IPS DF 4.7 (cell line): ENCODE measurements around the gene ANO10.
"Not testable (repeated sequence)": the region's sequence is repeated elsewhere in the genome, so short reads cannot be mapped to it uniquely, and the experiment has no call there.

ENCODE experiments used
- DNase-seq: peaks from one replicate; pipeline ENCODE4 v3.0.0-alpha.2; 2013; ENCODE audit warnings: low spot score; ENCODE audit errors: extremely low read depth

ANO10 gene

DNA sequence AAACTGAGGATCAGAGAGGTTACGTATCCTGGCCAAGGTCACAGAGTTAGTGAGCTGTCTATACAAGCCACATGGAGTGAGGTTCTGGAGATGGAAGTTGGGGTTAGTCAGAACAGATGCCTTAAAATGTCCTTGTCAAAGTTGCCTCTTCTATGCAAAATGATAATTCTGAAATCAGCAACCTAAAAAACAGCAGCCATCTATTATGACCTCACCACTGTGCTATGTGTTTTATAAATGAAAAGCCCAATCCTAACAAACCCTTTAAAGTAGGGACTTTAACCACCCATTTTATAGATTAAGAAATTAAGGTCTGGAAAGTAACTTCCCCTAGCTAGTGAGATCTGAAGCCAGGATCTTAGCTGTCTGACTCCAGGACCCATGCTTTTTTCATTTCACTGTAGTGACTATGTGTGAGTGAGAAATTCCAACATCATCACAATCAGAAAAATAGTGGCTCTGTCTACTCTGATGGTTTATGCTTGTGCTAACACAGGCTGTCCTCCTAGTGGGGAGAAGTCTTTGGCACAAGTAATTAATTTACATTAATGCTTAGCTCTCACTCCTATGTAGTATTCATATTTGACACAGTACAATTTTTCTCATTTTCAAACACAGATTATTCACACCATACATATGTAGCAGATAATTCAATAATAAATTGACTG lies 143.6 kb downstream of the ANO10 start:
- no peak for DNase-seq

DNA sequence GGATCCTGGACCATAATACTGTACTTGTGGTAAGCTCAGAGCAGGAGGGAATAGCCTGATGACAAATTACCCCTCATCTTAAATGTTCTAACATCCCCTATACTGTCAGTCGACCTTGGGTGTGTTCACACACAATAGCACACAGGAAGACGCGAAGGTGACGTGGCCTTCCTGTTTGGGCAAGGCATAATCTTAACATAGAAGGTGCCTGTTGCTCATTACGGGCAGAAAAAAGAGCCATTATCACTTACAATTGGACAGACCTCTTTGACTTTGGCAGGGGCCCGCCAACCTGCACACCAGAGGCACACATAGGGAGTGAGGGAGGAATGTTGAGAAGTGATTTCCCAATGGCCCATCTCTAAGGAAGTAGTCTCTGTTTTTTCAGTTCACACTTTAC lies 144.2 kb downstream of the ANO10 start:
- no peak for DNase-seq

DNA sequence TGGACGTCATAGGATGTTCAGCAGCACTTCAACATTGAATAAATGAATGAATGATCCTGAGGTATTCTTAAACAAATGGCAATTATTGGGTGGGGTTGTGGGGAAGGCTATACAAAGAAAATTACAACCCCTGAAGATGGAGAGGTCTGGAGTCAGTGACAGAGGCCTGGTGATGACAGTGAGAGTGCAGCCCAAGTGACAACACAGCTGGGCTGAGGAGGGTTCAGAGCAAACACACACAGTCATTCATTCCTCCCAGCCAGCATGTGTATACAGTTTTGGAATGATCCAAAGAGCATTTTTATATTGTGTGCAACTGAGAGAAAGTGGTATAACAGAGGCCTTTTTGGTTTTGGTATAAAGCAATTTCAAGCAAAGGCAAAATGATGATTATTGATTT lies 148.1 kb downstream of the ANO10 start:
- DNase-seq: no peak

DNA sequence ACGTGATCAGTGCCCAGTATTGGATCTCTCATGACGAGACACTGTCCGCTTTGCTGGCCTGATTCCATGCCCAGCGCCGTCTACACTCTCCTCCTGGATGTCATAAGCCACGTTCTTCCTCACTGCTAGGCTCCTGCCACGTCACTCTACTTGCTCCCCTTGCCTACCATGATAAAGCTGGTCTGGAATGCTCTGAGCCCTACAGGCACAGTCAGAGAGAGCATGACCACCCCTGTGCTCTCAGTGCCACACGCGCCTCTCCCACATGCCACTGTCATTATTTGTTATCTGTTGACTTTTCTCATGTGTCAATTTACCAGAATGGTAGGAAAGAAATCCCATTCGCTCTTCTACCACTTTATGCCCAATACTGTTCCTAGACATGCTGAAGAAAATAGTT lies 148.6 kb downstream of the ANO10 start:
- DNase-seq: no peak

DNA sequence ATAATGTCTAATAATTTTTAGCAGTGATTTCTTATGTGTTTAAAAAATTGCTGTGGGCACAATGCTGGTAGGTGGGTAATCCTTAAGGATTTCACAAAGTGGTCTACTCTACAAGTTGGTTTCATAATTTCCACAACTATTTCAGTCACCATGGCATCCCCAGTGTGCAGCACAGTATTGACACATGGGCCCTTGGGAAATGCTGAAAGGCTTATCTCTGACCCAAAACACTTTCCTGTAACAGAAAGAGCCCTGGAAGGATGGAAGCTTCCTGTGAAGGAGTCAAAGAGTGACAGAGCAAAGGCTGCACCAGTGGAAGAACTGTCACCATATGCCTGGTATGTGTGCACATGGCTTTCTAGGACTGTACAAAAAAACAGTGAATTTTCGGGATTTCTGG lies 153.7 kb downstream of the ANO10 start:
- DNase-seq: no peak

DNA sequence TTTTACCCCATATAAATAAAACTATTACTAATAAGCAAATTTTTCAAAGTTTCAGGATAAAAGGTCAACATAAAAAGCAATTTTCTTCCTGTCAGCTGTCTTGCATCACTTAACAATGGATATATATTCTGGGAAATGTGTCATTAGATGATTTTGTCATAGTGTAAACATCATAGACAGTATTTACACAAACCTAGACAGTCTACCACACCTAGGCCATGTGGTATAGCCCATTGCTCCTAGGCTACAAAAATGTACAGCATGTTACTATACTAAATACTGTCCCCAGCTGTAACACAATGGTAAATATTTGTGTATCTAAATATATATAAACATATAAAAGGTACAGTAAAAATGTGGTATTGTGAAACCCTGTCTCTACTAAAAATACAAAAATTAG lies 156.7 kb downstream of the ANO10 start:
- no peak for DNase-seq

DNA sequence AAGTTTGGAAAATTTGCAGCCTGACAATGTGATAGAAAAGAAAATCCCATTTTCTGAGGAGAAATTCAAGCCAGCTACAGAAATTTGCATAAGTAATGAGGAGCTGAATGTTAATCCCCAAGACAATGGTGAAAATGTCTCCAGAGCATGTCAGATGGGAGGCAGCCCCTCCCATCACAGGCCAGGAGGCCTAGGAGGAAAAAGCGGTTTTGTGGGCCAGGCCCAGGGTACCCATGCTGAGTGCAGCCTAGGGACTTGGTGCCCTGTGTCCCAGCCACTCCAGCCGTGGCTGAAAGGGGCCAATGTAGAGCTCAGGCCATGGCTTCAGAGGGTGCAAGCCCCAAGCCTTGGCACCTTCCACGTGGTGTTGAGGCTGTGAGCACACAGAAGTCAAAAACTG lies 159.2 kb downstream of the ANO10 start:
- not testable (repeated sequence) for DNase-seq

DNA sequence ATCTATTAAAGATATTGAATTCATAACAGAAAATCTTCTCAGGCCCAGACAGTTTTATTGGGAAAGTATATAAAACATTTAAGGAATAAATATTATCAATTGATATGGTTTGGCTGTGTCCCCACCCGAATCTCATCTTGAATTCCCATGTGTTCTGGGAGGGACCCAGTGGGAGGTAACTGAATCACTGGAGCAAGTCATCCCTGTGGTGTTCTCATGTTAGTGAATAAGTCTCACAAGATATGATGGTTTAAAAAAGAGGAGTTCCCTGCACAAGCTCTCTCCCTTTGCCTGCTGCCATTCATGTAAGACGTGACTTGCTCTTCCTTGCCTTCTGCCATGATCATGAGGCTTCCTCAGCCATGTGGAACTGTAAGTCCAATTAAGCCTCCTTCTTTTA lies 160.5 kb downstream of the ANO10 start:
- no peak for DNase-seq

DNA sequence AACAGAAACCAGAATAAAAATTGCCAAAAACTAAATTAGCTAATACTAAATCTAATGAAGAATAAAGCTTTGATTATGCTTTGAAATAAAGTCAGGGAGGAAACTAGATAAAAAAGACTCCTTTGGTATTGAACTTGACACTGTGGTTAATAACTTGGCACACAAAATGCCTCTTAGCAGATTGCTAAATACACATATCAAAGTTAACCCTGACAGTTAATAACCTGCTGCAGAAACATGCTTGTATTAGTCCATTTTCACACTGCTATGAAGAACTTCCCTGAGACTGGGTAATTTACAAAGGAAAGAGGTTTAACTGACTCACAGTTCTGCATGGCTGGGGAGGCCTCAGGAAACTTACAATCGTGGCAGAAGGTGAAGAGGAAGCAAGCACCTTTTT lies 164.8 kb downstream of the ANO10 start:
- DNase-seq: not testable (repeated sequence)

DNA sequence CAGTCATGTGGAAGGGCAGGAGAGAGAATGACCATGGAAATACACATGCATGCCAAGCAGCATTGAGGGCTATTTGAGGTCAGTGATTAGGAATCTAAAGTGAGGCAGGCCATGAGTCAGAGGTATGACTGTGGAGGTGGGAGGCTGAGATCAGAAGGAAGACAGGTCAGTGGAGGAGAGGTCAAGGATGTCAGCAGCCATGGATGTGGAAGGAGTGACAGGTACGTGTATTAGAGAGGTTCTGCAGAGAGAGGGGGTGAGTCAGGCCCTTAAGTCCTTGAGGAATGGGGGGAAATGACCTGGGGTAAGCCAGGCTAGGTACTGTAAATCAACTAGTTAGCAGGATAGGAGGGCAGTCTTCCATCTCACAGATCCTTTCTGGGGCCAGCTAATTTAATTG lies 166.6 kb downstream of the ANO10 start:
- no peak for DNase-seq

DNA sequence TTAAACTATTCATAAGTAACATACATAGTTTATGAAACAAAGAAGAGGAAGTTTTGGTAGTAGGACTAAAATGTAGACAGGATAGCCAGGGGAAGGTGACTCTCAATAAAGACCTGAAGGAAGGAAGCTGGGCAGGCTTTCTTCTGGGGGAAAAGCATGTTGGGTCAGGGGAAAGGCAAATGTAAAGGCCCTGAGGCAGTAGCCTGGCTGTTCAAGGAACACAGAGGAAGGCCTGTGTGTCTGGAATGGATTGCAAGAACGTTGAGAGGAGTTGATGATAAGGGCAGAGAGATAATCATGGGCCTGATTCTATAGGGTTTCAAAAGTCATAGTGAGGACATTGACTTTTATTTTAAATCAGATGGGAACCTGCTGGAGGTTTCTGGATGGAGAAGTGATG lies 167.8 kb downstream of the ANO10 start:
- no peak for DNase-seq

DNA sequence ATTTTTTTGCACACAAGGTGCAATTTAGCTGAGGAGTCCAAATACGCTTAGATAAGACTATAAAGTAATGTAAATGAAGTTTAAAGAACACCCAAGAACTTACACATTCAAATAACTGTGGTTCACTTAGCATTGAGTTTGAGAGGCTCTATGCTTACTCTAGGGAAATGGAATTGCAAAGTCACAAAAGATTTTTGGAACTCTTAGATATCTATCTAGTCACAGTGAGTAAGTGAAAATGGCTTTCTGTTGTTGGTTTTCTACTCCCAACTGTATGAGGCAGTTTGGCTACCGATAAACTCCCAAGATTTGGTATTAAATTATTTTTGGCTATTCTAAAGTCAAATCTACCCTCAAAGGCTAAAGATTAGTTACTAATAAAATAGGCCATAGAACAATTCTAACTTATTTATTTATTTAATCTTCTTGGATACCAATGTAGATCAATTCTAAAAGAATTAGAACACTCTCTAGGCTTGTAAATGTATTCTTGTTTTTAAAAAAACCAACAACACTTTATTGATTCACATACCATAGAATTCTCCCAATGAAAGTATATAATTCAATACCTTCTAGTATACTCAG lies 170.0 kb downstream of the ANO10 start:
- no peak for DNase-seq

DNA sequence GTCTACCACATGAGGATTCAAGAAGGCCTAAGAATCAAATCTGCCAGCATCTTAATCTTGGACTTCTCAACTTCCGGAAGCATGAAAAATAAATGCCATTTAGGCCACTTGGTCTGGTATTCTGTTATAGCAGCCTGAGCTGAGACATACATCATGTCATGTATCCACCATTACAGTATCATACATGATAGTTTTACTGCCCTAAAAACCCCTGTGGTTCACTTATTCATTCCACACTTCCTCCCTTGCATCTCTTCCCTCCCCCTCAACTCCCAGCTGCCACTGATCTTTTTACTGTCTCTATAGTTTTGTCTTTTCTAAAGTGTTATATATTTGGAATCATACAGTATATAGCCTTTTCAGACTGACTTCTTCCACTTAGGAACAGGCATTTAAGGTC lies 173.7 kb downstream of the ANO10 start:
- no peak for DNase-seq

DNA sequence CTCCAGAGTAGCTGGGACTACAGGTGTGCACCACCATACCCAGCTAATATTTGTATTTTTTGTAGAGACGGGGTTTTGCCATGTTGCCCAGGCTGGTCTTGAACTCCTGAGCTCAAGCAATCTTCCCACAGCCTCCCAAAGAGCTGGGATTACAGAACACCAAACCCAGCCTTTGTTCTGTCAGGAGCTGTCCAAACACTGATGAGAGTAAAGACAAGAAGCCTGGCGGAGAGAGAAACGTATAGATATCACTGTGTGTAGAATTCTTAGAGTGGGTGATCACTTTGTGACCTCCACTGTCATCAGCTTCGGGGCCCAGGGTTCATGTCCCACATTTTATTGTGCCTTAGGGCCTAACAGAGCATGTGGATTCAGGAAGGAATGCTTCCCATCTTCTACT lies 176.0 kb downstream of the ANO10 start:
- no peak for DNase-seq

DNA sequence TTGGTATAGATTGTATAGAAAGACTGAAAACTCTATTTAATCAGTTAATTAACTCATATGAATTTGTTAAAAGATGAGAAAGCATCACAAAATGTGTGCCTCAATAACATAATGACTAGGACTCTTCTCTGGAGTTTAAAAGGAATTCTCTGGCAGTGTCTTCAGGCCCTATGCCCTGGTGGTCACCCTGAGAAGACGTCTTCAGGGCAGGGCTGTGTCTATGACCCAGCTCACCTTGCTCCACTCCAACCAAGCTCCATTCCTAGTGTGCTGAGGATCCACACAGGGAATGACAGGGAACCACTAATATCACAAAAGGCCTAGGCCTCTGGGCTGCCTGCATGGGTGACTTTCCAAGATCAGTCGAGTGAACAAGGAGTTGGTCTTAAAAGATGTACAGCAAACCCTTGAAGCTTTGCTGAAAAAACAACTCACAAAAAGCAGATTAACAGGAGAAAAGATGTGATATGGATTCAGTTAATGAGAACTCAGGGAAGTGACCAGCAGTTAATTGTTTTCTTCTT lies 178.9 kb downstream of the ANO10 start:
- DNase-seq: no peak

DNA sequence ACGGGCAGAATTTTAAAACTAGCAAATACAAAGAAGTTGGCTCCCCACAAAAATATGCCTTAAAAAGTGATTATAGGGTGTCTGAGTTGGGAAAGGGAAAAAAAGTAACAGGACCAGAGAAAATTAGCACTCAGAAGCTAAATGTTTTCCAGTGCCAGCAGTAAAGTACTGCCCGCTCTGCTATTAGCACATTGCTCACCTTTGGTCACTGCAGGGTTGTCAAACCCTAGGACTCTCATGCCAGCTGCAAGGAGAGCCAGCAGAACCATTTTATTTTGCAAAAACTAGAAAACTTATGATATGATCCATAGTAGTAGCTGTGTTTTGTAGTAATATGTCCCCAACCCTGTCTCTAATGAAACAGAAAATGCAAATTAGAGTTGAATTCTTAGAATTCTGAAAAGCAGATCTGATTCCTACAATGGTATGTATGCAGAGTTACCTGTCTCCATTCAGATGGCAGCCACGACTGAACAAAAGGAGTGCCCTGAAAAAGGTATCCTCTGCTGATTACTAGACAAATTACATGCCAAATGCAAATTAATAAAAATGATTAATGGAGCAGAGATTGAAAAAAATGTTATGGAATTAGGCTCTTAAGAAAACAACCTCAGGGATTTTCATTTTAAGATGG lies 185.2 kb downstream of the ANO10 start:
- DNase-seq: no peak

DNA sequence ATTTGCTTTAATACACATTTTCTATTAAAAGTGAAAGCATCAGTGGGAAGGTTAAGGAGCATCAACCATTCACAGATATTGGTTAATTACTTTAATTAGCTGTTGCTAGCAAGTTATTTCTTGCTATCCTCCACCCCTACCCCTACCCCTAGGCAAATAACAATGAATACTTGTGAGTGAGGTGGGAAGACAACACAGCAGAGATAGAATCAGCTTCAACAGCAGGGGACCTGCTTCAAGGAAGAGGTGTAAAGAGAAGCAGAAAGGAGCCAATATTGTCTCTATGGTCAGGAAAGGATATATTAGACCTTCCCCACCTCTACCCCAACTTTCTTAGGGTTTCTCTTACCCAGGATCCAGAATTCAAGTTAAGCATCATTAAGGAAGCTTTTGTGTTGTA lies 186.1 kb downstream of the ANO10 start:
- no peak for DNase-seq

DNA sequence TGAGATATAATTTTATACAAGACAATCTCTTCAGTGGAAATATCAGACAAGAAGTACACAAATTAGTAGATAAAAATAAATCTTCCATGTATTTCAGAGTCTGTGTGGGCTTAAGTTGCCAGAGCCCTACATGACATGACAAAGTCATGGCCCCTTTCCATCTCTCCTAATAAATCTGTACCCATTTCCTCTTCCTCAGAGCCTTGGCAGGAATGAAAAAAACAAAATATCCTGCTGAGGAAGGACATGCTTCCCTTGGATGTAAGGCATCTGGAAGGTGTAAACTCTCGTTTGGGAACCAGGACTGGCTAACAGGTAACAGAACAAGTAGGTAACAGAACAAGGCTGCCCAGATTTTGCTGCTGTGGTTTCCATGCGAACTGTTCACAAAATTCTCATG lies 187.4 kb downstream of the ANO10 start:
- no peak for DNase-seq

DNA sequence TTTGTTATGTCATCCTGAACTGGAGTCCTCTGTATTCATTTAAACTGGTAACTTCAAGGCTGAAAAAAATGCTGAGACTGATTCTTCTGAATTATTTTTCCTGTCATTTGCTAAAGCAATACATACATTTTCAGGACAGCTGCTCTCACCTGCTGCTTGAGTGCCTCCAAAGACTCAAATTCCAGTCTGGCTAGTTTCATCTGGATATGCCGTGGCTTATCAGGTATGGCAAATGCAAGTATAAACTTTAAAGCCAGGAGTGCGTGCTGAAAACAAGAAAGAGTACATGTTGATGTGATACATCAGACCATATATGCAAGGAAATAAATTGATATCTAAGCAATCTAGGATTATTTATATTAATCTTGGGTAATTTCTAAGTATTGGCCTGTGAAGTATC lies 189.3 kb downstream of the ANO10 start:
- no peak for DNase-seq

DNA sequence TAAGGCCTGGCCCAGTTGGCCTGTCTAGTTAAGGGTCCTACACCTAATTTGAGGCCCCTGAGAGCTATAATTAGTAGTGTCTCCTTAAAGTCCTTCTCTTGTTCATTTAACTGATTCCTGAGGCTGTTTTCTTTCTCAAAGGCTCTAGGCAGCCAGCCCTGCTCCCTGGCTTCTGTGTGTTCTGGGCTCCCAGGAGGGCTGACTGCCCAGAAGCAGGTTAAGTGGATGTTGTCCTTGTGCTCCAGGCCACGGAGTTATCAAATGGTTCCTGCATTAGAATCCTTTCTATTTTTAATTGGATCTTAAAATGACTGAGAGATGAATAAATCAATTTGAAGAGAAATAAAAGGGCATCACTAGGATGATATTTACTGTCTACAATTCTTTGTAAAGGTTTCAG lies 195.4 kb downstream of the ANO10 start:
- no peak for DNase-seq

DNA sequence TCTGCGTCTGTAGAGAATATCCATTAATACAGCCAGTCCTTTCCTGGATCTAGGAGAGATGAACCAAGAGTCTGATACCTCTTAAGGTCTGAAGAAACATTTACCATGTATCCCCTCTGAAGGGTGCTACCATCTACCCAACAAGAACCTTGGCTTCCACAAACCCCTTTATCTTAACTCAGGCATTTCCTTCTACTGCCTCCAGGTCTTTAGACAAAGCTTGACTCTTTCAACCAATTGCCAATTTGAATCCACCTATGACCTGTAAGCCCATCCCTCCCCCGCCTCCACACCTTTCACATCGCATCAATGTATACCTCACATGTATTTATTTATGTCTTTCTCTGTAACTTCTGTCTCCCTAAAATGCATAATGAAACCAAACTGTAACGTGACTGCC lies 196.0 kb downstream of the ANO10 start:
- DNase-seq: no peak

DNA sequence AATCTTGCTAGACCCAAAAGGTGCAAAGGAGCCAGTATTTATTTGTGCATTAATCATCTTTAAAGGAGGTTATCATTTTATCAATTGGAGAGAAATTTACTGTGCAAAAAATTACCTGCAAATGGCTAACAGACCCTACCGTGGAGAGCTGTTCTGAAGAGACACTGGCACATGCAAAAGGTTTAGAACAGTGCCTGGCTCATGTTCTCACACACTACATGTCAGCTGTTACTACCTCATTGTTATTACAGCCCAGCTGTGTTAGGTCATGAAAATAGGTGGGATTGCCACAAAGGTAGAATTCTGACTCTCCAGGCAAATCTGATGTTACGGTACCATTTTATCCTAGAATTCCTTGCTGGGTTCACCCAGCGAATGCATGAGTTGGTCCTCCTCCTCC lies 198.2 kb downstream of the ANO10 start:
- no peak for DNase-seq

DNA sequence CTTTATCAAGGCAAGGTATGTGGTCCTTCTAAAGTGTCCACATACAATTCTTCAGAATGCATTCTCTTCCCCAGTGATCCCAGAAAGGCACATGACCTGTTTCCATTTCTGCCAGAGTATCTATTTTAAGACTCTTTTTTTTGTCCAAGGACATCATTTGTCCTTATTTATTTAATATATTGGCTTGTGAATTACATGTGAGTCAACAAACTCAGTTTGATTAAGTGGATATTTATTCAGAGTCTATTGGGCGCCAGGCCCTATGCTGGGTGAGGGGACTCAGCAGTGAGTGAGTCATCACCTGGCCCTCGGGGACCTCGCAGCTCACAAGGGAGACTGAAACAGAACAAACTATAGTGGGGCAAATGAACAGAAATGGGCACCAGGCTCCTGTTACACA lies 198.7 kb downstream of the ANO10 start:
- no peak for DNase-seq
